ENCODE data around the gene ZBTB7B.

The ZBTB7B gene

DNA sequence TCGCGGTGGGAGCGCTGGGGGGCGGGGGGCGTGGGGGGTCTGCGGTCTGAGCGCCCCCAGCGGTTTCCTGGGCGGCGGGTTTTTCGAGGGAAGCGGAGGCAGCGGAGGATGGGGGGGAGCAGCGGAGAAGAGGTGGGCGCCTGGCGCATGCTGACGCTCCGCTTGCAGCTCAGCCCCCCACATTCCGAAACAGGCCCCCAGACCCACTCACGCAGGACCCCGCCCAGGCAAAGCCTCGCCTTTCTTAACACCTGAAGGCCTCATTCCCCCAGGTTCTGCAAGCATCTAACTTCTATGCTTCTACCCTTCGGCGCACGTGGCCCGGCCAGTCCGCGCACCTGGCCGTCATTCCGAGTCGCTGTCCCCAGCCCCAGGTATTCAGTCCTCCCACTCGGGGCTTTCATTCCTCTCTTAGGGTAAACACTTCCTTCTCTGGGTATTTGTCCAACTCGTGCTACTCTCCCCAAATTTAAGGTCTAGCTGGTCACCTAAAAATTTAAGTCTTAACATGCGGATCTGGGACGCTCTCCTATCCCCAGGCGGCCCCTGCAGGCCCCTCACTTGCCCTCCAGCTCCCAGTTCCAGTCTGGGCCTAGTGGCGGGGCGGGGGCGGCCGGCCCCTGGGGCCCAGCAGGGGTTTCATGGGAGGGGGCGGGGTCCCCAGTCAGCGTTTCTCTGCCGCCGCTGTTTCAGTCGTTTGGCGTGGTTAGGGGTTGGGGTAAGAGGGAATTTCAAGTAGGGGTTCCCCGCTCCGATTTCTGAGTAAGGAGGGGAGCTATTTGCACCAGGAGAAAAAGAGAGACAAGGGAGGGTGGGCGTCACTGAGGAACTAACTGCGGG, 2.8 kb upstream of the ZBTB7B start:
- TF ChIP-seq TAF1 (IDR thresholded peaks at IDR 0.05; ENCODE audit: borderline replicate concordance, insufficient read depth, low read length) (no peak), FOXP2 (optimal IDR thresholded peaks at IDR 0.05; ENCODE audit: borderline replicate concordance, extremely low read depth, extremely low read length, insufficient read depth) (no peak), SIN3A (IDR thresholded peaks at IDR 0.05; ENCODE audit: borderline replicate concordance, insufficient read depth, low read length) (no peak), POLR2AphosphoS5 (IDR thresholded peaks at IDR 0.05; ENCODE audit: low read depth, low read length) (no peak)
- TF ChIP-seq, protein P1, sequence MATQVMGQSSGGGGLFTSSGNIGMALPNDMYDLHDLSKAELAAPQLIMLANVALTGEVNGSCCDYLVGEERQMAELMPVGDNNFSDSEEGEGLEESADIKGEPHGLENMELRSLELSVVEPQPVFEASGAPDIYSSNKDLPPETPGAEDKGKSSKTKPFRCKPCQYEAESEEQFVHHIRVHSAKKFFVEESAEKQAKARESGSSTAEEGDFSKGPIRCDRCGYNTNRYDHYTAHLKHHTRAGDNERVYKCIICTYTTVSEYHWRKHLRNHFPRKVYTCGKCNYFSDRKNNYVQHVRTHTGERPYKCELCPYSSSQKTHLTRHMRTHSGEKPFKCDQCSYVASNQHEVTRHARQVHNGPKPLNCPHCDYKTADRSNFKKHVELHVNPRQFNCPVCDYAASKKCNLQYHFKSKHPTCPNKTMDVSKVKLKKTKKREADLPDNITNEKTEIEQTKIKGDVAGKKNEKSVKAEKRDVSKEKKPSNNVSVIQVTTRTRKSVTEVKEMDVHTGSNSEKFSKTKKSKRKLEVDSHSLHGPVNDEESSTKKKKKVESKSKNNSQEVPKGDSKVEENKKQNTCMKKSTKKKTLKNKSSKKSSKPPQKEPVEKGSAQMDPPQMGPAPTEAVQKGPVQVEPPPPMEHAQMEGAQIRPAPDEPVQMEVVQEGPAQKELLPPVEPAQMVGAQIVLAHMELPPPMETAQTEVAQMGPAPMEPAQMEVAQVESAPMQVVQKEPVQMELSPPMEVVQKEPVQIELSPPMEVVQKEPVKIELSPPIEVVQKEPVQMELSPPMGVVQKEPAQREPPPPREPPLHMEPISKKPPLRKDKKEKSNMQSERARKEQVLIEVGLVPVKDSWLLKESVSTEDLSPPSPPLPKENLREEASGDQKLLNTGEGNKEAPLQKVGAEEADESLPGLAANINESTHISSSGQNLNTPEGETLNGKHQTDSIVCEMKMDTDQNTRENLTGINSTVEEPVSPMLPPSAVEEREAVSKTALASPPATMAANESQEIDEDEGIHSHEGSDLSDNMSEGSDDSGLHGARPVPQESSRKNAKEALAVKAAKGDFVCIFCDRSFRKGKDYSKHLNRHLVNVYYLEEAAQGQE (IDR thresholded peaks at IDR 0.05; ENCODE audit: insufficient read depth in 1 of 2, low read depth in 2 of 2, low read length in 2 of 2) = no peak

- TF ChIP-seq, protein P1 (IDR thresholded peaks at IDR 0.05; ENCODE audit: insufficient read depth in 1 of 2, low read depth in 2 of 2, low read length in 2 of 2) = no peak
- TF ChIP-seq SIN3A (IDR thresholded peaks at IDR 0.05; ENCODE audit: borderline replicate concordance, insufficient read depth, low read length) = no peak
- no peak for TF ChIP-seq FOXP2 (optimal IDR thresholded peaks at IDR 0.05; ENCODE audit: borderline replicate concordance, extremely low read depth, extremely low read length, insufficient read depth)
- no peak for TF ChIP-seq TAF1 (IDR thresholded peaks at IDR 0.05; ENCODE audit: borderline replicate concordance, insufficient read depth, low read length)
- no peak for TF ChIP-seq POLR2AphosphoS5 (IDR thresholded peaks at IDR 0.05; ENCODE audit: low read depth, low read length)
Observed at GRCh38 chr1:155000411-155000725, 2.2 kb upstream of the ZBTB7B start.

DNA sequence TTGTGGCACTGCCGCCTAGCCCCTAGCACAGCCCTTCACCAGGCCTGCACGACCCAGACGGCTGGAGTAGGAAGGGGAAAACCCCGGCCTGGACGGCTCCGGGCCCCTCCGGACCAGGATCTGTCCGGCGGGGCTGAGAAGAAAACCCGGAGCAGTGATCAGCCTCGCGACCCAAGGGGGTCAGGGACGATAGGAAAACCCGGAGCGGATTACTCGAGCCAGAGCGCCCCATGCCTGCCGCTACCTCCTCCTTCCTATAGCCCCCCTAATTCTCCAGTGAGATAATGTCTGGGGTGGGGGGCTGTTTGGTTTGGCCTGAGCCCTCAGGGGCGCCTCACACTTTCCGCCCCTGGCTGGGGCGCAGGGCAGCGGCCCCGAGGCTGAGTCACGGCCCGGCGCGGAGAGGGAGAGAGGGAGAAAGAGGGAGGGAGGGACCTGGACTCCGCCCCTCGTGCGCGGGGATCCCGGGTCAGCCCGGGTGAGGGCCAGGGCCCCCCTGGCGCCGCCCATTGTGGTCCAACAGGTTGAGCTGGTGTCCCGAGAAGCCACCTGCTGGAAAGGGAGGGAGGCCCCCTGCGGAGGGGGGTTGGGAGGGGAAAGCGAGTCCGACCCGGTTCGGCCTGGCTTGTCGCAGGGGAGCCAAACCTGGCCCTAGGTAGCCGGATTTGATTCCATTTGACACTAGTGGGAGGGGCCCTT, 1.7 kb upstream of the ZBTB7B start:
- TF ChIP-seq TAF1 (IDR thresholded peaks at IDR 0.05; ENCODE audit: borderline replicate concordance, insufficient read depth, low read length) (peak; percentile 70; the same call in 1 of the 2 replicates), FOXP2 (optimal IDR thresholded peaks at IDR 0.05; ENCODE audit: borderline replicate concordance, extremely low read depth, extremely low read length, insufficient read depth) (no peak), POLR2AphosphoS5 (IDR thresholded peaks at IDR 0.05; ENCODE audit: low read depth, low read length) (peak; percentile 53; the same call in 1 of the 2 replicates), SIN3A (IDR thresholded peaks at IDR 0.05; ENCODE audit: borderline replicate concordance, insufficient read depth, low read length) (no peak)
- TF ChIP-seq, protein P1 (IDR thresholded peaks at IDR 0.05; ENCODE audit: insufficient read depth in 1 of 2, low read depth in 2 of 2, low read length in 2 of 2) = no peak

GRCh38 chr1:155001425-155001674, 1.3 kb upstream of the ZBTB7B start:
- TF ChIP-seq FOXP2 (optimal IDR thresholded peaks at IDR 0.05; ENCODE audit: borderline replicate concordance, extremely low read depth, extremely low read length, insufficient read depth) (no peak), SIN3A (IDR thresholded peaks at IDR 0.05; ENCODE audit: borderline replicate concordance, insufficient read depth, low read length) (no peak), POLR2AphosphoS5 (IDR thresholded peaks at IDR 0.05; ENCODE audit: low read depth, low read length) (no peak), TAF1 (IDR thresholded peaks at IDR 0.05; ENCODE audit: borderline replicate concordance, insufficient read depth, low read length) (no peak)
- TF ChIP-seq, protein P1 (IDR thresholded peaks at IDR 0.05; ENCODE audit: insufficient read depth in 1 of 2, low read depth in 2 of 2, low read length in 2 of 2) = no peak
